ENCODE measurements around the gene CDC42BPG. TPM values are rescaled to one million over a fixed set of nuclear protein-coding genes. Genes with fewer than 3 reads are reported as not detected.
A peak's percentile ranks its signal among the peaks of the same experiment; 100 is the strongest.

CDC42BPG gene
- total RNA-seq = 0.05 TPM in 2 replicates

- Mint-ChIP-seq H3K36me3 (ENCODE audit: low read depth) (no peaks in the 10 kb centered on the region), H3K27ac (no peak within 1 kb of the TSS), H3K4me3 (peak within 1 kb of the TSS; percentile 73), H3K4me1 (peaks cover 29% of the 10 kb centered on the region), H3K9me3 (no peaks in the 10 kb centered on the region), H3K27me3 (peaks cover 2% of the 10 kb centered on the region)
- DNase-seq = peak; percentile 91
- intact Hi-C loops (cut with micrococcal nuclease) = no loop called here
Observed at GRCh38 chr11:64844330-64845128, at the start of gene CDC42BPG. TSS of gene CDC42BPG (minus strand) at chr11:64844653. CDS start at chr11:64844569, 84 bp downstream.

GRCh38 chr11:64893194-64894069 lies 49.0 kb upstream of the CDC42BPG start:
- H3K36me3 Mint-ChIP-seq (ENCODE audit: low read depth) = peaks cover 7% of the 10 kb centered on the region
- H3K9me3 Mint-ChIP-seq = no peaks in the 10 kb centered on the region
- peaks cover 7% of the 10 kb centered on the region for H3K4me1 Mint-ChIP-seq
- no peak overlapping the region for H3K27ac Mint-ChIP-seq
- no peak for DNase-seq
- intact Hi-C loops (cut with micrococcal nuclease) = loop anchor here (1.0 kb wide), 1 partner anchor 46 kb away; no protein-coding TSS in a partner anchor
- no peak overlapping the region for H3K4me3 Mint-ChIP-seq
- H3K27me3 Mint-ChIP-seq = no peaks in the 10 kb centered on the region

GRCh38 chr11:64892838-64893193 lies 48.4 kb upstream of the CDC42BPG start:
- Mint-ChIP-seq H3K27ac (no peak overlapping the region), H3K4me3 (no peak overlapping the region)

GRCh38 chr11:64892411-64892831 lies 48.0 kb upstream of the CDC42BPG start:
- Mint-ChIP-seq H3K27me3 (no peaks in the 10 kb centered on the region), H3K36me3 (ENCODE audit: low read depth) (peaks cover 7% of the 10 kb centered on the region), H3K4me1 (peaks cover 14% of the 10 kb centered on the region), H3K27ac (no peak overlapping the region), H3K4me3 (no peak overlapping the region), H3K9me3 (no peaks in the 10 kb centered on the region)
- intact Hi-C loops (cut with micrococcal nuclease) = no loop called here
- no peak for DNase-seq

More at GRCh38 chr11:64892838-64893193, 48.4 kb upstream of the CDC42BPG start:
- Mint-ChIP-seq H3K4me1 (peaks cover 12% of the 10 kb centered on the region), H3K27me3 (no peaks in the 10 kb centered on the region), H3K36me3 (ENCODE audit: low read depth) (peaks cover 7% of the 10 kb centered on the region), H3K9me3 (no peaks in the 10 kb centered on the region)
- DNase-seq = no peak
- intact Hi-C loops (cut with micrococcal nuclease) = no loop called here

- DNase-seq = no peak
- Mint-ChIP-seq H3K27me3 (no peaks in the 10 kb centered on the region), H3K4me1 (peaks cover 16% of the 10 kb centered on the region), H3K36me3 (ENCODE audit: low read depth) (peaks cover 4% of the 10 kb centered on the region), H3K4me3 (no peak overlapping the region), H3K9me3 (no peaks in the 10 kb centered on the region), H3K27ac (peak overlapping the region; percentile 0)
- intact Hi-C loops (cut with micrococcal nuclease) = no loop called here
Observed at GRCh38 chr11:64891880-64892279, 47.4 kb upstream of the CDC42BPG start.

- Mint-ChIP-seq H3K27ac (no peak overlapping the region), H3K4me3 (no peak overlapping the region), H3K36me3 (ENCODE audit: low read depth) (peaks cover 4% of the 10 kb centered on the region), H3K27me3 (no peaks in the 10 kb centered on the region), H3K9me3 (no peaks in the 10 kb centered on the region), H3K4me1 (peaks cover 16% of the 10 kb centered on the region)
- no peak for DNase-seq
- intact Hi-C loops (cut with micrococcal nuclease) = no loop called here
Observed at GRCh38 chr11:64891215-64891848, 46.9 kb upstream of the CDC42BPG start.

GRCh38 chr11:64890522-64890939 lies 46.1 kb upstream of the CDC42BPG start:
- H3K4me1 Mint-ChIP-seq = peaks cover 23% of the 10 kb centered on the region
- no peak overlapping the region for H3K4me3 Mint-ChIP-seq
- H3K27ac Mint-ChIP-seq = no peak overlapping the region
- no peak for DNase-seq
- H3K9me3 Mint-ChIP-seq = no peaks in the 10 kb centered on the region
- H3K27me3 Mint-ChIP-seq = no peaks in the 10 kb centered on the region
- peaks cover 4% of the 10 kb centered on the region for H3K36me3 Mint-ChIP-seq (ENCODE audit: low read depth)
- intact Hi-C loops (cut with micrococcal nuclease) = no loop called here

- H3K4me1 Mint-ChIP-seq = peaks cover 30% of the 10 kb centered on the region
- DNase-seq = no peak
- H3K27ac Mint-ChIP-seq = no peak overlapping the region
- H3K4me3 Mint-ChIP-seq = no peak overlapping the region
- no peaks in the 10 kb centered on the region for H3K27me3 Mint-ChIP-seq
- no peaks in the 10 kb centered on the region for H3K9me3 Mint-ChIP-seq
- H3K36me3 Mint-ChIP-seq (ENCODE audit: low read depth) = no peaks in the 10 kb centered on the region
- intact Hi-C loops (cut with micrococcal nuclease) = loop anchor here (1.0 kb wide), 2 partner anchors 11 to 42 kb away; partner anchors contain the start of gene EHD1
Observed at GRCh38 chr11:64888729-64889511, 44.5 kb upstream of the CDC42BPG start.

GRCh38 chr11:64888406-64888728 lies 43.9 kb upstream of the CDC42BPG start:
- H3K9me3 Mint-ChIP-seq = no peaks in the 10 kb centered on the region
- H3K4me1 Mint-ChIP-seq = peaks cover 30% of the 10 kb centered on the region
- peak overlapping the region; percentile 73 for H3K4me3 Mint-ChIP-seq
- intact Hi-C loops (cut with micrococcal nuclease) = loop anchor here (1.0 kb wide), 2 partner anchors 10 to 41 kb away; partner anchors contain the start of gene EHD1
- no peak for DNase-seq
- H3K27ac Mint-ChIP-seq = peak overlapping the region; percentile 91
- H3K36me3 Mint-ChIP-seq (ENCODE audit: low read depth) = no peaks in the 10 kb centered on the region
- H3K27me3 Mint-ChIP-seq = no peaks in the 10 kb centered on the region

GRCh38 chr11:64887757-64888405 lies 43.4 kb upstream of the CDC42BPG start:
- Mint-ChIP-seq H3K27ac (peak overlapping the region; percentile 91), H3K4me1 (peaks cover 30% of the 10 kb centered on the region), H3K9me3 (no peaks in the 10 kb centered on the region), H3K36me3 (ENCODE audit: low read depth) (no peaks in the 10 kb centered on the region), H3K4me3 (peak overlapping the region; percentile 73), H3K27me3 (no peaks in the 10 kb centered on the region)
- DNase-seq = peak; percentile 96
- intact Hi-C loops (cut with micrococcal nuclease) = loop anchor here (1.0 kb wide), 2 partner anchors 10 to 41 kb away; partner anchors contain the start of gene EHD1

GRCh38 chr11:64887234-64887756 lies 42.8 kb upstream of the CDC42BPG start:
- H3K9me3 Mint-ChIP-seq = no peaks in the 10 kb centered on the region
- H3K4me1 Mint-ChIP-seq = peaks cover 30% of the 10 kb centered on the region
- H3K27ac Mint-ChIP-seq = peak overlapping the region; percentile 78
- no peaks in the 10 kb centered on the region for H3K36me3 Mint-ChIP-seq (ENCODE audit: low read depth)
- peak overlapping the region; percentile 4 for H3K4me3 Mint-ChIP-seq
- no peak for DNase-seq
- no peaks in the 10 kb centered on the region for H3K27me3 Mint-ChIP-seq
- intact Hi-C loops (cut with micrococcal nuclease) = no loop called here

GRCh38 chr11:64885367-64886286 lies 41.2 kb upstream of the CDC42BPG start:
- peak overlapping the region; percentile 40 for H3K4me3 Mint-ChIP-seq
- no peaks in the 10 kb centered on the region for H3K36me3 Mint-ChIP-seq (ENCODE audit: low read depth)
- H3K27ac Mint-ChIP-seq = peak overlapping the region; percentile 85
- DNase-seq = peak; percentile 85
- no peaks in the 10 kb centered on the region for H3K27me3 Mint-ChIP-seq
- no peaks in the 10 kb centered on the region for H3K9me3 Mint-ChIP-seq
- intact Hi-C loops (cut with micrococcal nuclease) = no loop called here
- H3K4me1 Mint-ChIP-seq = peaks cover 36% of the 10 kb centered on the region

Data from activated CD4-positive, alpha-beta T cell treated with anti-CD3 and anti-CD28 coated beads, Interleukin-2, amount 10 ng/mL, durations not matched to agents 24 days and 14 days (primary cell).